Measurements from ENCODE around the gene NRG3. TPM values are rescaled to one million over a fixed set of nuclear protein-coding genes. Genes with fewer than 3 reads are reported as not detected.

The NRG3 gene
- total and polyA plus RNA-seq, 3 donors from 2014 or later = 2.7 to 3.9 (median 2.7) TPM

GRCh38 chr10:82768040-82768439, 893.0 kb downstream of the NRG3 start:
- intact Hi-C loops (cut with DNase I; ENCODE audit: low total_unique reads) = no loop called here
- no peak for DNase-seq
- Histone ChIP-seq H3K27ac (no peak overlapping the region), H3K4me1 (no peaks in the 10 kb centered on the region), H3K36me3 (ENCODE audit: low read depth, missing control alignments) (no peaks in the 10 kb centered on the region), H3K9me3 (no peaks in the 10 kb centered on the region), H3K27me3 (no peaks in the 10 kb centered on the region), H3K4me3 (no peak overlapping the region)
- 86 to 95% methylated on average over 5 of the region's 5 CpGs for WGBS, 2 donors
- TF ChIP-seq CTCF (IDR thresholded peaks at IDR 0.05) (no peak), POLR2A (IDR thresholded peaks at IDR 0.05) (no peak)

DNA sequence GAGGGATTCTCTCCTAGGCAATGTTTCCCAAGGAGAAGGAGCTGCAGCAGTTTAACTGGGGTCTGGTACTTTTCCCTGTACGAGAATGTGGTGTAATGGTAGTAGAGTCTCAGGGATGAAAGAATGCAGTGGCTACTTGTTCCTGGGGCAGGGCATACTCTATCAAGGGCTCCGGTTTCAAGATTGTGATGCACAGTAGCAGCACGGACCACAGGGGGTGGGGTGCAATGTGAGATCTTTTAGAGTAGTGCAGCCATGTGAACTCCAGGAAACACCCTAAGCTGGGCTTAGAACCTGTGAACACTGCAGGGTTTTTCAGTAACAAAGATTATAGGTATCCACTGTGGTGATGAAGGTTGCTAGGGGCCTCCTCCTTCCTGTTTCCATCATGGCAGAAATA, 903.9 kb downstream of the NRG3 start:
- WGBS, 2 donors = 75 to 100% methylated on average over 3 of the region's 3 CpGs
- TF ChIP-seq CTCF (IDR thresholded peaks at IDR 0.05) = no peak
- no peak for TF ChIP-seq POLR2A (IDR thresholded peaks at IDR 0.05)
- H3K27me3 ChIP-seq = no peaks in the 10 kb centered on the region
- H3K4me1 ChIP-seq = no peaks in the 10 kb centered on the region
- H3K4me3 ChIP-seq = no peak overlapping the region
- no peaks in the 10 kb centered on the region for H3K36me3 ChIP-seq (ENCODE audit: low read depth, missing control alignments)
- intact Hi-C loops (cut with DNase I; ENCODE audit: low total_unique reads) = no loop called here
- H3K9me3 ChIP-seq = no peaks in the 10 kb centered on the region
- no peak overlapping the region for H3K27ac ChIP-seq
- DNase-seq = no peak

GRCh38 chr10:82796510-82796909, 921.5 kb downstream of the NRG3 start:
- no peak overlapping the region for H3K4me3 ChIP-seq
- no peaks in the 10 kb centered on the region for H3K27me3 ChIP-seq
- no peaks in the 10 kb centered on the region for H3K36me3 ChIP-seq (ENCODE audit: low read depth, missing control alignments)
- intact Hi-C loops (cut with DNase I; ENCODE audit: low total_unique reads) = no loop called here
- DNase-seq = no peak
- no peak overlapping the region for H3K27ac ChIP-seq
- no peaks in the 10 kb centered on the region for H3K4me1 ChIP-seq
- no peaks in the 10 kb centered on the region for H3K9me3 ChIP-seq
- peak in 1 of 3 experiments; percentile 46 for TF ChIP-seq CTCF (IDR thresholded peaks at IDR 0.05)
- no peak for TF ChIP-seq POLR2A (IDR thresholded peaks at IDR 0.05)

DNA sequence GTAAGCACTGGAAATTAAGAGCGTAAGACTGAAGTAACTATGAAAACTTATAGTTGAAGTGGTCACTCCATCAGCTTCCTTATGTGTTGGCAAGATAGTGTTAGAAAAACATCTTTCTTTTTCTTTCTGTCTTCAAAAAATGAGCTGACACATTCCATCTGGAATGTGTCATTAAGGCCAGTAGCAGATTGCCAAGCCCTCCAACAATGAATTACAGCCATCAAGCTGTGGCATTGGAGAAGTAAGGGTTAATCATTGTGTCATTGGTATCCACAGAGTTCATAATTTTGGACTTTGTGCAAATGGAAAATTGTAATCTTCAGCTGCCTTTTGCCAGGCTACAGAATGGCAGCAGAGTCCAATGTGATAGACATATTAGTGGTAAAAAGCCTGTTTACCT, 926.3 kb downstream of the NRG3 start:
- Histone ChIP-seq H3K4me3 (no peak overlapping the region), H3K9me3 (no peaks in the 10 kb centered on the region), H3K4me1 (no peaks in the 10 kb centered on the region), H3K27me3 (no peaks in the 10 kb centered on the region), H3K36me3 (ENCODE audit: low read depth, missing control alignments) (no peaks in the 10 kb centered on the region), H3K27ac (no peak overlapping the region)
- DNase-seq = no peak
- no peak for TF ChIP-seq POLR2A (IDR thresholded peaks at IDR 0.05)
- TF ChIP-seq CTCF (IDR thresholded peaks at IDR 0.05) = no peak
- intact Hi-C loops (cut with DNase I; ENCODE audit: low total_unique reads) = no loop called here
- WGBS, 2 donors = 98 to 100% methylated on average over 1 of the region's 1 CpG

DNA sequence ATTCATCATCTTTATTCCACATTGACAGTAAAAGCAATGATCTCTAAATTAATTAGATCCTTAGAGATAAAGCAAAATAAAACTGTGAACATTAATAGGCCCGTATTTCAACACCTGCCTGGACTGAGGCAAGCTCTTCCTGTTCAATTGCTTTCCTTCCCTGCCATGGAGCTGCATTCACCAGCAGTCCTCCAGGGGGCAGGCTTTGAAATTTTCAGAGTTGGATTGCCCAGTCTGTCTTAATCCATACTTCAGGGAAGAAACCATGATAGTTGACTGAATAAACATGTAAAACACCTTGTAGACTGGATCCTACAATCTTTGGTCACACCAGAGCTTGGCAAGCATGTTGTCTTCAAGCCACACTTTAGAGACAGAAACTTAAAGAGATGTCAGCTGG, 936.6 kb downstream of the NRG3 start:
- no peak overlapping the region for H3K27ac ChIP-seq
- peak; percentile 53 for DNase-seq
- intact Hi-C loops (cut with DNase I; ENCODE audit: low total_unique reads) = no loop called here
- no peak overlapping the region for H3K4me3 ChIP-seq
- WGBS, 2 donors = 73 to 94% methylated on average over 1 of the region's 1 CpG
- no peaks in the 10 kb centered on the region for H3K9me3 ChIP-seq
- H3K4me1 ChIP-seq = no peaks in the 10 kb centered on the region
- H3K27me3 ChIP-seq = no peaks in the 10 kb centered on the region
- TF ChIP-seq CTCF (IDR thresholded peaks at IDR 0.05) = peak in 2 of 3 experiments; percentile 37 to 54
- no peak for TF ChIP-seq POLR2A (IDR thresholded peaks at IDR 0.05)
- H3K36me3 ChIP-seq (ENCODE audit: low read depth, missing control alignments) = no peaks in the 10 kb centered on the region

All from testis (tissue), 3 donors.